Esophagus muscularis mucosa (tissue), 3 donors: Measurements from ENCODE around the gene SLC26A4.
A peak's percentile ranks its signal among the peaks of the same experiment; 100 is the strongest.

Experiments used
- POLR2A ChIP-seq: fragments of 450-650 bp; IDR thresholded peaks from one replicate; pipeline ENCODE4 v1.6.1; 2017; ENCODE audit warnings: antibody characterized with exemption, moderate library complexity, mild to moderate bottlenecking, low read depth
- TF ChIP-seq, protein P1 (sequence below), 3 experiments: fragments of 200-600 bp in 2 of 3; fragments of 450-650 bp in 1 of 3; sonication (generic) in 2 of 3; IDR thresholded peaks; one replicate each; pipeline ENCODE4 v1.5.1; 2017 to 2019; ENCODE audit warnings: antibody characterized with exemption in 3 of 3, mild to moderate bottlenecking in 2 of 3, moderate library complexity in 1 of 3

DNA sequence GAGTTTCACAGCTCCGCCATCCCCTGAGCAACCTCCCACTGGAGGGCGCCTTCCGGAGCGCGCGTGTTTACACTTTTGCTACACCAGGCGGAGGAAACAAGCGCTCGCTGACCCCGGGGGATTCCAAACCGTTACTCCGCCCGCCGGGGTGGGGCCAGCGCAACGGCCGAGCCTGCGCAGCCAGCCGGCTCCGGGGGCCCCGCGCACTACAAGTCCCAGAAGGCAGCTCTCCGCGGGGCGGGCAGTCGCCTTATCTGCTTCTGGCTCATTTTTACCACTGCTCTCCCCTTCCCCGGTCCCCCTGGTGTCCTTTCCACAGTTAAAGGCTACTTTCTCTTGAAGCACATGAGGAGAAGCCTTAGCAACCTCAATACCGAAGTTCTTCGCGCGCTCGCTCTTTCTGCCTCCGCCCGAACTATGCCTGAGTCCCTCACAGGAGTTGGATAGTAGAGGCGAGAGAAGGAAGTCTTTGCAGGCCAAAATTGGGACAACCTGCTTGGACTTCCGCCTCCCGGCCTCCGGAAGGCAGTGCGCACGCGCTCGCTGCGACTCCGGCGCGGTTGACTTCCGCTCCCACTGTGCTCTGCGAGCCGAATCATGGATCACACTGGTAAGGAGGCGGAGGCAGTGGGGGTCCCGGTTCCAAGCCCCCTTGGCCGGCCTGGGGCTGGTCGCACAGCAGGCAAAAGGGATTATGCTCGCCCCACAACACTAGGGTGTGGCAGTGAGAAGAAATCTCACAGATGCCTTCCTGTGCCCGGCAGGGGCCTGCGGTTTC is 83.1 kb downstream of the SLC26A4 start, which contains the start of gene CBLL1:
- peak; percentile 57 for TF ChIP-seq POLR2A
- TF ChIP-seq, protein P1, sequence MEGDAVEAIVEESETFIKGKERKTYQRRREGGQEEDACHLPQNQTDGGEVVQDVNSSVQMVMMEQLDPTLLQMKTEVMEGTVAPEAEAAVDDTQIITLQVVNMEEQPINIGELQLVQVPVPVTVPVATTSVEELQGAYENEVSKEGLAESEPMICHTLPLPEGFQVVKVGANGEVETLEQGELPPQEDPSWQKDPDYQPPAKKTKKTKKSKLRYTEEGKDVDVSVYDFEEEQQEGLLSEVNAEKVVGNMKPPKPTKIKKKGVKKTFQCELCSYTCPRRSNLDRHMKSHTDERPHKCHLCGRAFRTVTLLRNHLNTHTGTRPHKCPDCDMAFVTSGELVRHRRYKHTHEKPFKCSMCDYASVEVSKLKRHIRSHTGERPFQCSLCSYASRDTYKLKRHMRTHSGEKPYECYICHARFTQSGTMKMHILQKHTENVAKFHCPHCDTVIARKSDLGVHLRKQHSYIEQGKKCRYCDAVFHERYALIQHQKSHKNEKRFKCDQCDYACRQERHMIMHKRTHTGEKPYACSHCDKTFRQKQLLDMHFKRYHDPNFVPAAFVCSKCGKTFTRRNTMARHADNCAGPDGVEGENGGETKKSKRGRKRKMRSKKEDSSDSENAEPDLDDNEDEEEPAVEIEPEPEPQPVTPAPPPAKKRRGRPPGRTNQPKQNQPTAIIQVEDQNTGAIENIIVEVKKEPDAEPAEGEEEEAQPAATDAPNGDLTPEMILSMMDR (IDR thresholded peaks at IDR 0.05), result peak; percentile 64 to 78 (median 75)
